Uterus (tissue), 4 donors: ENCODE data around the gene XPNPEP3. TPM values are rescaled to one million over a fixed set of nuclear protein-coding genes. Genes with fewer than 3 reads are reported as not detected.
"Not testable (repeated sequence)": the region's sequence is repeated elsewhere in the genome, so short reads cannot be mapped to it uniquely, and the experiment has no call there.

Experiments used
- DNase-seq, 2 donors: peaks; one replicate each; pipeline ENCODE4 v3.0.0-alpha.2; 2019 to 2020
- H3K27ac ChIP-seq, 2 donors: fragments of 200-600 bp; sonication (generic); 1 replicate in 1 of 2; 2 replicates in 1 of 2; pipeline ENCODE4 v1.5.1; 2016 to 2018
- H3K27me3 ChIP-seq, 2 donors: fragments of 200-600 bp; sonication (generic); one replicate each; pipeline ENCODE4 v1.5.1; 2018 to 2019; ENCODE audit warnings: control low read depth in 1 of 2
- H3K36me3 ChIP-seq, 2 donors: fragments of 200-600 bp; sonication (generic); one replicate each; pipeline ENCODE4 v1.5.1; 2019; ENCODE audit warnings: control low read depth in 1 of 2
- H3K4me1 ChIP-seq, 2 donors: fragments of 200-600 bp; sonication (generic); one replicate each; pipeline ENCODE4 v1.5.1; 2018 to 2019; ENCODE audit warnings: control low read depth in 1 of 2
- H3K4me3 ChIP-seq, 2 donors: fragments of 200-600 bp; sonication (generic); 1 replicate in 1 of 2; 2 replicates in 1 of 2; pipeline ENCODE4 v1.5.1; 2018 to 2019; ENCODE audit warnings: mild to moderate bottlenecking in 1 of 2
- H3K9me3 ChIP-seq, 2 donors: fragments of 200-600 bp; sonication (generic); one replicate each; pipeline ENCODE4 v1.5.1; 2019; ENCODE audit warnings: control low read depth in 1 of 2
- POLR2A ChIP-seq, 2 donors: fragments of 450-650 bp; IDR thresholded peaks; one replicate each; pipeline ENCODE4 v1.6.1; 2016; ENCODE audit warnings: antibody characterized with exemption in 2 of 2, mild to moderate bottlenecking in 1 of 2, moderate library complexity in 1 of 2
- intact Hi-C: fragments of 100-400 bp; cut with DNase I; formaldehyde crosslinking; loops from one replicate; pipeline ENCODE4 v1.15.1; 2023; ENCODE audit warnings: low total_unique reads
- total RNA-seq, 4 donors: library from RNA; depleted of rRNA in 3 of 4; stranded (reverse); fragments of >200 nt in 3 of 4; gene quantifications; one replicate each; pipeline versions ENCODE4 v1.1.0 to v1.2.4, GENCODE V29; 2014 to 2023
- TF ChIP-seq, protein P1 (sequence below), 4 experiments: fragments of 200-600 bp in 2 of 4; fragments of 450-650 bp in 2 of 4; sonication (generic) in 2 of 4; IDR thresholded peaks; one replicate each; pipeline ENCODE4 v1.5.1; 2016 to 2019; ENCODE audit warnings: antibody characterized with exemption in 4 of 4, mild to moderate bottlenecking in 2 of 4, moderate library complexity in 1 of 4
- donor health status: DM: yes; HTN: yes; CAD: no.

XPNPEP3 gene
- total RNA-seq, 4 donors from 2014 or later = 1.5 to 25.6 (median 8.0) TPM

DNA sequence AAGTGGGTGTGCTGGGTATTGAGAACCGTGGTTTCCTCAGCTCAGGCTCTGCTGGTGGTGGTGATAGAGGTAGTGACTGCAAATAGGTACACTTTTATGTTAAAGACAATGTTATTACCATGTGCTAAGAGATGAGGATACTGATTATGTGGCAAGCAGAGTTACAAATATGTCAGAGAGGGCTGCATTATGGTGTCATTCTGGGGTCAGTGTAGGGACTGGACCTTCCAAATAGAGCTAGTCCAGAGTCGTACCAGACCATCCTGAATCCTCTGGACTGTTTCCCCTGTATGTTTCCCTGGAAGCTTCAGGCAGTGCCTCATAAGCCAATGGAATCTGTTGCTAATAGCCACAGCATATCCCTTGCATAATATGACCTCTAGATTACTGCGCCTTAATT, 5.1 kb downstream of the XPNPEP3 start, which contains the start of gene DNAJB7:
Gene DNAJB7, minus strand, starts transcription at position 101 of the 400 bp plus-strand sequence. CDS start 119 bp downstream, outside the sequence.
- no peak within 1 kb of the TSS for H3K27ac ChIP-seq
- no peak for DNase-seq
- H3K9me3 ChIP-seq = no peaks in the 10 kb centered on the region
- H3K27me3 ChIP-seq = no peaks in the 10 kb centered on the region
- intact Hi-C loops = no loop called here
- H3K36me3 ChIP-seq = no peaks in the 10 kb centered on the region
- TF ChIP-seq, protein P1, sequence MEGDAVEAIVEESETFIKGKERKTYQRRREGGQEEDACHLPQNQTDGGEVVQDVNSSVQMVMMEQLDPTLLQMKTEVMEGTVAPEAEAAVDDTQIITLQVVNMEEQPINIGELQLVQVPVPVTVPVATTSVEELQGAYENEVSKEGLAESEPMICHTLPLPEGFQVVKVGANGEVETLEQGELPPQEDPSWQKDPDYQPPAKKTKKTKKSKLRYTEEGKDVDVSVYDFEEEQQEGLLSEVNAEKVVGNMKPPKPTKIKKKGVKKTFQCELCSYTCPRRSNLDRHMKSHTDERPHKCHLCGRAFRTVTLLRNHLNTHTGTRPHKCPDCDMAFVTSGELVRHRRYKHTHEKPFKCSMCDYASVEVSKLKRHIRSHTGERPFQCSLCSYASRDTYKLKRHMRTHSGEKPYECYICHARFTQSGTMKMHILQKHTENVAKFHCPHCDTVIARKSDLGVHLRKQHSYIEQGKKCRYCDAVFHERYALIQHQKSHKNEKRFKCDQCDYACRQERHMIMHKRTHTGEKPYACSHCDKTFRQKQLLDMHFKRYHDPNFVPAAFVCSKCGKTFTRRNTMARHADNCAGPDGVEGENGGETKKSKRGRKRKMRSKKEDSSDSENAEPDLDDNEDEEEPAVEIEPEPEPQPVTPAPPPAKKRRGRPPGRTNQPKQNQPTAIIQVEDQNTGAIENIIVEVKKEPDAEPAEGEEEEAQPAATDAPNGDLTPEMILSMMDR (IDR thresholded peaks at IDR 0.05) = no peak
- TF ChIP-seq POLR2A (IDR thresholded peaks at IDR 0.05) = no peak
- no peak within 1 kb of the TSS for H3K4me3 ChIP-seq
- no peaks in the 10 kb centered on the region for H3K4me1 ChIP-seq

DNA sequence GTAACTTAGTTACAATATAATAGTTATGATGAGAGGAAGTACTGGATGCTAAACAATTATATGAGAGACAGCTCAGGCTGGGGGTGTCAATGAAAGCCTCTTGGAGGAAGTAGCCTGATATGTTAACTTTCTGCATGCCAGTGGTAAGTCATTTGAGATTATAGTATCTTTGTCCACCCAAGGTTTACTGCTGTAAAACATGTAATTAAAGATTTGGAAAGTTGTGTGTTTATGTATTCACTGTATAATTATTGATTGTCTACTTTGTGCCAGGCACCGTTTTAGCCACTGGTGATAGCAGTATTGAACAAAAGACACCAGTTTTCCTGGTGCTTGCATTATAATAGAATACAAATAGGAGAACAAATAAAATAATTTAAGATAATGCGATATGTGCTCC, 5.6 kb downstream of the XPNPEP3 start:
- intact Hi-C loops = no loop called here
- Histone ChIP-seq H3K27me3 (no peaks in the 10 kb centered on the region), H3K27ac (no peak overlapping the region), H3K4me3 (no peak overlapping the region), H3K36me3 (no peaks in the 10 kb centered on the region), H3K4me1 (no peaks in the 10 kb centered on the region), H3K9me3 (no peaks in the 10 kb centered on the region)
- TF ChIP-seq POLR2A (IDR thresholded peaks at IDR 0.05) = no peak
- TF ChIP-seq, protein P1 (IDR thresholded peaks at IDR 0.05) = no peak
- DNase-seq = no peak

DNA sequence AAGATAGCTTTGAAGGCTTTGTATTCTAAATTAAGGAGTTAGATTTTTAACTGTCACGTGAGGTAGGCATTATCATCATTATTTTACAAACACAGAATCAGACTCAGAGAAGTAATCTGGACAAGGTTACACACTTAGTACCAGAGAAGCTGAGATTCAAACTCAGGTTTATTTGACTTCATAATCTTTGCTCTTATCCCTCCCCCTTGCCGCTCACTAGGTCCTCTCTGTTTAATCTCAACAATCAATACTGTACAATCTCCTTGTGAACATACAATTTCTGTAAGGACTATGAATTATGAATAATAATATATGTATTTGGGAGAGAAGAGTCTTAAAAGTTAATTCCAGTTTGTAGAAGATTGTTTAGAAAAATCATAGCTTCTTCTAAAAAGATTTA, 10.2 kb downstream of the XPNPEP3 start:
- Histone ChIP-seq H3K4me1 (no peaks in the 10 kb centered on the region), H3K4me3 (no peak overlapping the region), H3K27me3 (no peaks in the 10 kb centered on the region), H3K36me3 (no peaks in the 10 kb centered on the region), H3K9me3 (no peaks in the 10 kb centered on the region), H3K27ac (no peak overlapping the region)
- no peak for DNase-seq
- no peak for TF ChIP-seq POLR2A (IDR thresholded peaks at IDR 0.05)
- TF ChIP-seq, protein P1 (IDR thresholded peaks at IDR 0.05) = no peak
- intact Hi-C loops = no loop called here

DNA sequence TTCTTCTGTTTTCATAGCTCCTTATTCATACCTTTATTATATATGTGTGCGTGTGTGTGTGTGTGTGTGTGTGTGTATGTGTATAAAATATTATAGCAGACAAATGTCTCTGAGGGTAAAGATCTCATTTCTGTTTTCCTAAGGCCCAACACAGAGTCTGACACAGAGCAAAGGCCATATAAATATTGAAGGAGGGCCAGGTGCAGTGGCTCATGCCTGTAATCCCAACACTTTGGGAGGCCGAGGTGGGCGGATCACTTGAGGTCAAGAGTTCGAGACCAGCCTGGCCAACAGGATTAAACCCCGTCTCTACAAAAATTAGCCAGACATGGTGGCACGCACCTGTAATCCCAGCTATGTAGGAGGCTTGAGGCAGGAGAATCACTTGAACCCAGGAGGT, 11.4 kb downstream of the XPNPEP3 start:
- H3K4me3 ChIP-seq, H3K27me3 ChIP-seq, H3K9me3 ChIP-seq, H3K27ac ChIP-seq, H3K4me1 ChIP-seq, intact Hi-C loops, DNase-seq, H3K36me3 ChIP-seq: not testable (repeated sequence)

DNA sequence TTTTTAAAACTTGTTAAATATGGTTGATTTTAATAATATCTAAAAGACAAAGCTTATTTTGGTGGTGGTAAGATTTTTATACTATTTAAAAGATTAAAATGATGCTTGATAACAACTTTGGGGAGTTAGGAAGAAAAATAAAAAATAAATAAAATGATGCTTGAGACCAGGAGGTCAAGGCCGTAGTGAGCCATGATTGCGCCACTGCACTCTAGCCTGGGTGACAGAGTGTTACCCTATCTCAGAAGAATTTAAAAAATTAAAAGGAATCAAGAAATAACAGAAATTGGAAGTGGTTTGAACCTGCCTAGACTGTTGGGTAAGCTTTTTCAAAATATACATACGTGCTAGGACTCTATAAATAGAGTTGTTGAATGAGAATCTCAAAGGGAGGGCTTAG, 17.1 kb downstream of the XPNPEP3 start:
- Histone ChIP-seq H3K9me3 (no peaks in the 10 kb centered on the region), H3K27ac (no peak overlapping the region), H3K4me3 (no peak overlapping the region), H3K27me3 (no peaks in the 10 kb centered on the region), H3K4me1 (no peaks in the 10 kb centered on the region), H3K36me3 (no peaks in the 10 kb centered on the region)
- DNase-seq = no peak
- TF ChIP-seq, protein P1 (IDR thresholded peaks at IDR 0.05) = no peak
- TF ChIP-seq POLR2A (IDR thresholded peaks at IDR 0.05) = no peak
- intact Hi-C loops = no loop called here

DNA sequence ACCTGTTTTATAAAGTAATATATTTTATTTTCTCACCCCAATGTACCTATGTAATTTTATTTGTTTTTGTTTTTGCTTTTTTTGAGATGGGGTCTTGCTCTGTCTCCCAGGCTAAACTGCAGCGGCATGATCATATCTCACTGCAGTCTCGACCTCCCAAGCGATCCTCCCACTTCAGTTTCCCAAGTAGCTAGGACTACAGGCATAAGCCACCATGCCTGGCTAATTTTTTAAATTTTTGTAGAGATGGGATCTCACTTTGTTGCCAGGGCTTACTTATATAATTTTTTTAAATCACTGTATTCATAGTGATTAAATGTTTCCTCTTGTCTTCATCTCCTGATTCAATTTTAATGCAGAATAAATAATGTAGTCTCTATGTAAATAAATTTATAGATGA, 18.2 kb downstream of the XPNPEP3 start:
- TF ChIP-seq, protein P1 (IDR thresholded peaks at IDR 0.05) = no peak
- TF ChIP-seq POLR2A (IDR thresholded peaks at IDR 0.05) = no peak
- no peak overlapping the region for H3K27ac ChIP-seq
- H3K4me3 ChIP-seq = no peak overlapping the region
- DNase-seq = no peak
- no peaks in the 10 kb centered on the region for H3K36me3 ChIP-seq
- no peaks in the 10 kb centered on the region for H3K4me1 ChIP-seq
- no peaks in the 10 kb centered on the region for H3K27me3 ChIP-seq
- H3K9me3 ChIP-seq = no peaks in the 10 kb centered on the region
- intact Hi-C loops = no loop called here
